GM10266 (cell line): Measurements from ENCODE around the gene SHC3.

Experiments
- DNase-seq: peaks from one replicate; pipeline ENCODE4 v3.0.0; 2012; ENCODE audit errors: extremely low spot score
- CTCF ChIP-seq: IDR thresholded peaks from 2 replicates; pipeline ENCODE4 v1.5.1; 2012; ENCODE audit warnings: mild to moderate bottlenecking, low read depth; ENCODE audit not compliant: control insufficient read depth, insufficient read depth; ENCODE audit errors: missing control alignments

SHC3 gene, protein sequence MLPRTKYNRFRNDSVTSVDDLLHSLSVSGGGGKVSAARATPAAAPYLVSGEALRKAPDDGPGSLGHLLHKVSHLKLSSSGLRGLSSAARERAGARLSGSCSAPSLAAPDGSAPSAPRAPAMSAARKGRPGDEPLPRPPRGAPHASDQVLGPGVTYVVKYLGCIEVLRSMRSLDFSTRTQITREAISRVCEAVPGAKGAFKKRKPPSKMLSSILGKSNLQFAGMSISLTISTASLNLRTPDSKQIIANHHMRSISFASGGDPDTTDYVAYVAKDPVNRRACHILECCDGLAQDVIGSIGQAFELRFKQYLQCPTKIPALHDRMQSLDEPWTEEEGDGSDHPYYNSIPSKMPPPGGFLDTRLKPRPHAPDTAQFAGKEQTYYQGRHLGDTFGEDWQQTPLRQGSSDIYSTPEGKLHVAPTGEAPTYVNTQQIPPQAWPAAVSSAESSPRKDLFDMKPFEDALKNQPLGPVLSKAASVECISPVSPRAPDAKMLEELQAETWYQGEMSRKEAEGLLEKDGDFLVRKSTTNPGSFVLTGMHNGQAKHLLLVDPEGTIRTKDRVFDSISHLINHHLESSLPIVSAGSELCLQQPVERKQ

DNA sequence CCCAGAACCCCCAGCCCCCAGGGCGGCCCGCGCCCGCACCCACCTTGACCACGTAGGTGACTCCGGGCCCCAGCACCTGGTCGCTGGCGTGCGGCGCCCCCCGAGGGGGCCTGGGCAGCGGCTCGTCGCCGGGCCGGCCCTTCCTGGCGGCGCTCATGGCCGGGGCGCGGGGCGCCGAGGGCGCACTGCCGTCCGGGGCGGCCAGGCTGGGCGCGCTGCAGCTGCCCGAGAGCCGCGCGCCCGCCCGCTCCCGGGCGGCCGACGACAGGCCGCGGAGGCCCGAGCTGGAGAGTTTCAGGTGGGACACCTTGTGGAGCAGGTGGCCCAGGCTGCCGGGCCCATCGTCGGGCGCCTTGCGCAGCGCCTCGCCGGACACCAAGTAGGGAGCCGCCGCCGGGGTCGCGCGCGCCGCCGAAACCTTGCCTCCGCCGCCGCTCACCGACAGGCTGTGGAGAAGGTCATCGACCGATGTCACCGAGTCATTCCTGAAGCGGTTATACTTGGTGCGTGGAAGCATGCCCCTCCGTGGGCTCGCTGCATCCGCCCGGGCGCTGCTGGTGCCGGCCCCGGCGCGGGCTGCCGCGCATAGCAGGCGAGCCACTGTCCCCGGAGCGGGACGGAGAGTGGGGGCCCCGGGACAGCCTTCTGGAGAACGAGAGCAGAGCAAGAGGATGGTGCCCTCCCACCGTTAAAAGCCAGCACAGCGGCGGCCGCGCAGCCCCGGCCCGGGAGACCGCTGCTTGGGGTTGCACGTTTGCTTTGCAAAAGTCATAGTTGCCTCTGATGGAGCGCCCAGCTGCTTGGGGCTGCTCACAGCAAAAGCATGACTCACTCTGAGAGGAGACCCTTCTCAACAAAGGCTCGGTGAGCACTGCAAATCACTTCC is at the start of gene SHC3:
Gene SHC3, minus strand, starts transcription at position 875 of the 886 bp plus-strand sequence. Its CDS starts 358 bp downstream, at position 517.
- TF ChIP-seq CTCF, result no peak

DNA sequence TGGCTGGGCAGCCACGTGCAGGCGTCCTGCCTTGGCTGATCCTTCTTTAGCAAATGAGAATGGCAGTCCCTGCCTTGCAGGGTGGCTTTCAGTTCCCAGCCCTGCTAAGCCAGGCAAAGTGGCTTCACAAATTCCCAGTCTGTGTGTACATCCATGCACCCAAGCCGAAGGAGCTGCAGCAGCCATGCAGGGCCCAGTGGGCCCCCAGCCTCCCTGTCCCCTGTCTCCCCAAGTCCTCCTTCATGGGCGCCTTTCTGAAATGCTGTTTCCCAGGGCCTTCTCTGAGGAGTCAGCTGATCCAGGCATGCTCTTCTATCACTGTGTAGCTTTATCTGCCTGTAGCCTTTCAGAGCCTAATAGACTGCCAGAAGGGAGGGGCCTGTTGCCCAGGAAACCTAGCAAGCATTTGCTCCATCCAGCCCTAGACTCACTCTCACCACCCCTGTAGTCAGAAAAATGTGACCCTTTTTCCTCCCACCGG is 47.4 kb upstream of the SHC3 start:
- no peak for DNase-seq
- TF ChIP-seq CTCF, result no peak

More for the DNA sequence above, at the start of gene SHC3:
- no peak for DNase-seq

GRCh38 chr9:89225587-89225986 is 47.0 kb upstream of the SHC3 start:
- TF ChIP-seq CTCF, result no peak
- DNase-seq, result no peak

DNA sequence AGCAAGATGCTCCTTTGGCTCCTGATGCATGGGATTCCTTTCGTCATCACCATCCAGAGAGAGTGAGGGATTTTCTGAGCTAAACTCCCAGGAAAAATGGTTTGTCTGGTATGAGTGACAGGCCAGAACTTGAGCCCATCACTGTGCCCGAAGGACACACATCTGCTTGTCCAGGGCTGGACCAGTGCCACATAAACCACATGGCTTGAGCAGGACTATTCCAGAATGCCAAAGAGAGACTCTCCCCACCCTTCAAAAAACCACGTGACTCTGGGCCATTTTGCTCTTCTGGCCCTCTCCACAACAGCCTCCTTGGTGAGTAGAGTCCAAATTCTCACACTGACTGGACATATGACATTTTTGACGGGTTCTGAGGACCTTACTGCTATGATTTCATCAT is 46.4 kb upstream of the SHC3 start:
- no peak for TF ChIP-seq CTCF
- DNase-seq, result no peak

DNA sequence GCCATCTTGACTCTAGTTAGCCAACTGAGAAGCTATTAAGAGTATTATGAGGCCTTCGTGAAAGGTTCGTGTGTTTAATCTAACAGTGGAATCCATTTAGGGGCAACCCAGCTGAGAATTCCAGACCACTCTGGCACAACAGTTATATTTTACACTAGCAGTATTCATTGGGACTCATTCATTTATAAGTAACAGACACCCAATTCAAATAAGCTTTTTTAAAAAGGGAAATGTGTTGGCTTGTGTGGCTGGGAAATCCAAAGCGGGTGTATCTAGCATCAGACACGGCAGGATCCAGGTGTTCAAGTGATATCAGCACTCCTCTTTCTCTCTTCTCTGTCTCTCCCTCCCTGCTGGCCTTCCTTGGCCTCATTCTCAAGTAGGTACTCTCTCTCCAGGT is 46.0 kb upstream of the SHC3 start:
- no peak for TF ChIP-seq CTCF
- DNase-seq, result no peak

GRCh38 chr9:89223396-89223977 is 44.9 kb upstream of the SHC3 start:
- no peak for DNase-seq
- no peak for TF ChIP-seq CTCF
